ENCODE results near the gene HMGXB4. TPM values are rescaled to one million over a fixed set of nuclear protein-coding genes. Genes with fewer than 3 reads are reported as not detected.

Gene HMGXB4
- total and polyA plus RNA-seq, 8 donors = 4.8 to 31.0 (median 13.4) TPM

DNA sequence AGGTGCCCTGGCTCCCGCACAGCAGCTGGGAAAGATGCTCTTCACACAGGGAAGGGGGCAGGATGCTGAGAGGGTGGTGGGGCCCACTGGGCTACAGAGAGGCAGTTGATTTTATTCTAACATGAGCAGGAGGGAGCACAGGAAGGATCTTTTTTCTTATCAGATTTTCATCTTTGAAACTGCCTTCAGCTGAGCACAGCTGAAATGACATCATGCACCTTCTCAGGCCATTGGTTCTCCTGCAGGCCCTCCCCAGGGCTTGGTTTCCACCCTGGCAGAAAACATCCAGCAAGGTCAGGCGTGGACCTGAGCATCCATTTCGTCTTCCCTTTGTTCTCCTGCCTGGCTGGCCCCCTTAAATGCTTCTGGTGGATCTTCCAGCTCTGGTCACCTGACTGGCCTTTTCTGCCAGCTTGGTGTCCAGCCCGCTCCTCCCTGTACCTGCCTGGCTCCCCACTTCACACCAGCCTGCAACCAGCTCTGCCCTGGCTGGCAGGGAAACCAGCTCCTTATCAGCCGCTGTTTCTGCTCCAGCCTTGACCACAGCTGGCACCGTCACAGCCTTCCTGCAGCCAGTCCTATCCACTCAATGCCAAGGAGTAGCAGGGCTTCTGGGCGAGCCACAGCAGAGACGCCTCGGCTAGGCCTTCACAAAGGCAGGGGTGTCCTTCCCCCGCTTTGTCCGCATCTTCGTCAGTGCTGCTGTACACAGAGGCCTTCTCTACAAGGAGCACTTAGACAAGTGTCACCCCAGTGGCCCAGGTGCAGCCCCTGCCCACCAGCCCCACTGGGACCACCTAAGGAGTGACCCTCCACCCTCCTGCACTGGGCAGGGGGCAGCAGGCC, 78.9 kb downstream of the HMGXB4 start:
- 57 to 82% (median 71%) methylated on average over 9 to 12 of the region's 12 CpGs for WGBS, 5 donors
- Histone ChIP-seq H3K36me3 (peaks cover 85 to 100% (median 99%) of the 10 kb centered on the region in 4 donors), H3K27me3 (no peaks in the 10 kb centered on the region), H3K4me3 (no peak overlapping the region), H3K9me3 (no peaks in the 10 kb centered on the region), H3K4me1 (no peaks in the 10 kb centered on the region), H3K27ac (no peak overlapping the region)
- intact Hi-C loops (cut with DNase I; ENCODE audit: low total_unique reads) = no loop called here
- DNase-seq = peak in 1 of 2 donors; percentile 79
- TF ChIP-seq POLR2A (IDR thresholded peaks at IDR 0.05) = no peak
- no peak for TF ChIP-seq POLR2AphosphoS5 (IDR thresholded peaks at IDR 0.05)
- TF ChIP-seq EP300 (IDR thresholded peaks at IDR 0.05) = no peak
- TF ChIP-seq, protein P1, sequence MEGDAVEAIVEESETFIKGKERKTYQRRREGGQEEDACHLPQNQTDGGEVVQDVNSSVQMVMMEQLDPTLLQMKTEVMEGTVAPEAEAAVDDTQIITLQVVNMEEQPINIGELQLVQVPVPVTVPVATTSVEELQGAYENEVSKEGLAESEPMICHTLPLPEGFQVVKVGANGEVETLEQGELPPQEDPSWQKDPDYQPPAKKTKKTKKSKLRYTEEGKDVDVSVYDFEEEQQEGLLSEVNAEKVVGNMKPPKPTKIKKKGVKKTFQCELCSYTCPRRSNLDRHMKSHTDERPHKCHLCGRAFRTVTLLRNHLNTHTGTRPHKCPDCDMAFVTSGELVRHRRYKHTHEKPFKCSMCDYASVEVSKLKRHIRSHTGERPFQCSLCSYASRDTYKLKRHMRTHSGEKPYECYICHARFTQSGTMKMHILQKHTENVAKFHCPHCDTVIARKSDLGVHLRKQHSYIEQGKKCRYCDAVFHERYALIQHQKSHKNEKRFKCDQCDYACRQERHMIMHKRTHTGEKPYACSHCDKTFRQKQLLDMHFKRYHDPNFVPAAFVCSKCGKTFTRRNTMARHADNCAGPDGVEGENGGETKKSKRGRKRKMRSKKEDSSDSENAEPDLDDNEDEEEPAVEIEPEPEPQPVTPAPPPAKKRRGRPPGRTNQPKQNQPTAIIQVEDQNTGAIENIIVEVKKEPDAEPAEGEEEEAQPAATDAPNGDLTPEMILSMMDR (IDR thresholded peaks at IDR 0.05) = no peak

DNA sequence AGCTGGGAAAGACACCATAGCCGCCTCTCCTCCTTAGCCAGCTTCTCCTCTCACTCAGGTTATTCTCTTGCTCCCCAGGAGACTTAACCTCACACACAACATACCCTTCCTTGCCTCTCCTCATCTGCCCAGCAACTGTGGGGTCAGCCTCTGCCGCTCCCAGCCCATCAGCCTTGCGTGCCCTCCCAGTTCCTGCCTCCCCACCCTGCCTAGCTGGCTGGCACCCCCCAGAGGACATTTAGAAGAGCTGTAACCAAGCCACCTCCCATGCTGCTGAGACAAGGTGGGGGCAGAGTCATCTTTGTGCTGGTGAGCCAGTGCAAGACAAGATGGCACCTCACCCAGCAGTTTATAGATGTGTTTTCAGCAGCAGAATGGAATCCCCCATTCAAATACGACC, 80.6 kb downstream of the HMGXB4 start:
- TF ChIP-seq POLR2A (IDR thresholded peaks at IDR 0.05) (no peak), EP300 (IDR thresholded peaks at IDR 0.05) (no peak), POLR2AphosphoS5 (IDR thresholded peaks at IDR 0.05) (no peak)
- TF ChIP-seq, protein P1 (IDR thresholded peaks at IDR 0.05) = no peak
- H3K4me3 ChIP-seq = no peak overlapping the region
- peaks cover 73 to 100% (median 99%) of the 10 kb centered on the region in 4 donors for H3K36me3 ChIP-seq
- WGBS, 5 donors = 87 to 97% (median 92%) methylated on average over 4 of the region's 4 CpGs
- no peak overlapping the region for H3K27ac ChIP-seq
- DNase-seq = no peak
- no peaks in the 10 kb centered on the region for H3K27me3 ChIP-seq
- no peaks in the 10 kb centered on the region for H3K4me1 ChIP-seq
- no peaks in the 10 kb centered on the region for H3K9me3 ChIP-seq
- intact Hi-C loops (cut with DNase I; ENCODE audit: low total_unique reads) = no loop called here

DNA sequence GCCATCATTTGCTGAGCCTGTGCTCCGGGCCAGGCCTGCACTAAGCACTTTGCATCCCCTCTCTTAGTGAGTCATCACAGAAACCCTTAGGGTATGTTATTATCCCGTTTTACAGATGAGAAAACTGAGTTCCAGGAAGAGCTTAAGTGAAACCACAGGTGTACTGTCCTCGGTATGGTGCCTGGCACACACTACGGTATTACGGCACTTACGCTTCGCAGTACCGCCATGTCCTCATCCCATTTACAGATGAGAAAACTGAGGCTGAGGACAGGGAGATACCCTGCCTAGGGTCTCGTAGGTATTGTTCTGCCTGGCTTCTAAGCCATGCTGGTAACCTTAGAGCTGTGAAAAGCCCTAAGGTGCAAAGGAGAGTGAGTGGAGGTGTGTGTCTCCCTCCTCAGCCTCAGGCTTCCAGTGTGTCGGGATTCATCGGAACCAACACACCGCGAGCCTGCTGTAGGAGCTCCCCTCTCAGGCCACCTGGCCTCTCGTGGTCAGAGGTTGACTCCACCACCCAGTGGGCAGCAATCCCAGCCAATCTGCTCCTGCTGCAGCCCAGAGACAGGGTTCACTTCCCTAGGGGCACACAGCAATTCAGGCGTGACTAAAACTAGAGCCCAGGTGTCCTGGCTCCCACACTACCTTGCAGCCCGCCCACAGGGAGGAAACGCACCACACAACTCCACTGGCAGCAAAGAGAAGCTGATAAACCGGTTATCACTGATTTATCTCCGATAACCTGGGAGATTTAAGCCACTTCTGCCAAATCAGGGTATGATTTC, 84.0 kb downstream of the HMGXB4 start:
- Histone ChIP-seq H3K9me3 (no peaks in the 10 kb centered on the region), H3K27ac (no peak overlapping the region), H3K36me3 (peaks cover 69 to 100% (median 99%) of the 10 kb centered on the region in 4 donors), H3K4me1 (no peaks in the 10 kb centered on the region), H3K4me3 (no peak overlapping the region), H3K27me3 (no peaks in the 10 kb centered on the region)
- DNase-seq = no peak
- 86 to 90% (median 88%) methylated on average over 18 to 19 of the region's 19 CpGs for WGBS, 5 donors
- no peak for TF ChIP-seq POLR2AphosphoS5 (IDR thresholded peaks at IDR 0.05)
- TF ChIP-seq, protein P1 (IDR thresholded peaks at IDR 0.05) = no peak
- no peak for TF ChIP-seq EP300 (IDR thresholded peaks at IDR 0.05)
- no peak for TF ChIP-seq POLR2A (IDR thresholded peaks at IDR 0.05)
- intact Hi-C loops (cut with DNase I; ENCODE audit: low total_unique reads) = no loop called here

DNA sequence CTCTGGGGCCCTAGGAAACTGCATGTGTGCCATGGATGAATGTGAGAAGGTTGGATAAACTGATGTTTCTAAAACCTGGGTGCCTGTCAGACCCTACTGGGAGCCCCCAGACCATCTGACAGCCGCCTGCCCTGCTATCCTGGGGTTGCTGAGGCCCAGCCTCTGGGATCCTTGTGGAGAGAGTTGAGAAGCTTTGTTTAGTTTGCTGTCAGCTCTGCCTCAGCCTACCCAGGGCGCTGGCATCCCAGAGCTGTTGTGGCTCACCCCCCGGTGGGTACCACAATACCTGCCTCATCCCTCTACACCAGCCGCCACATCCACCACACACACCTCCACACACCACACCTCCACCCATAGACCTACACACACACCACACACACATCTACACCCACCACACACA, 85.1 kb downstream of the HMGXB4 start:
- intact Hi-C loops (cut with DNase I; ENCODE audit: low total_unique reads) = no loop called here
- no peaks in the 10 kb centered on the region for H3K9me3 ChIP-seq
- peaks cover 62 to 100% (median 99%) of the 10 kb centered on the region in 4 donors for H3K36me3 ChIP-seq
- no peak overlapping the region for H3K4me3 ChIP-seq
- H3K27ac ChIP-seq = no peak overlapping the region
- WGBS, 5 donors = 91 to 99% (median 94%) methylated on average over 4 of the region's 4 CpGs
- no peaks in the 10 kb centered on the region for H3K27me3 ChIP-seq
- TF ChIP-seq POLR2AphosphoS5 (IDR thresholded peaks at IDR 0.05) (no peak), EP300 (IDR thresholded peaks at IDR 0.05) (no peak), POLR2A (IDR thresholded peaks at IDR 0.05) (no peak)
- TF ChIP-seq, protein P1 (IDR thresholded peaks at IDR 0.05) = no peak
- H3K4me1 ChIP-seq = no peaks in the 10 kb centered on the region
- no peak for DNase-seq
